H1 (cell line): Measurements from ENCODE around the gene SLX9. TPM values are rescaled to one million over a fixed set of nuclear protein-coding genes. Genes with fewer than 3 reads are reported as not detected.

Experiments used
- CHD2 ChIP-seq: IDR thresholded peaks from 2 replicates; pipeline ENCODE4 v1.6.1; 2012; ENCODE audit warnings: low read length, improper control_type of control experiment
- KDM4A ChIP-seq: IDR thresholded peaks from one replicate; pipeline ENCODE4 v1.7.1; 2012; ENCODE audit warnings: low read depth, mild to moderate bottlenecking, moderate library complexity, low read length, inconsistent platforms; ENCODE audit not compliant: severe bottlenecking
- NRF1 ChIP-seq: IDR thresholded peaks from 2 replicates; pipeline ENCODE4 v1.6.1; 2011; ENCODE audit warnings: mild to moderate bottlenecking, low read depth, low read length, improper control_type of control experiment
- SIN3A ChIP-seq, 2 experiments: IDR thresholded peaks in 1 of 2; conservative IDR thresholded peaks in 1 of 2; 2 replicates each; pipeline ENCODE4 v1.6.1; 2011 to 2012; ENCODE audit warnings: low read length in 2 of 2, improper control_type of control experiment in 1 of 2, low read depth in 1 of 2, mild to moderate bottlenecking in 1 of 2
- SIX5 ChIP-seq: IDR thresholded peaks from 2 replicates; pipeline ENCODE4 v1.6.1; 2011; ENCODE audit warnings: mild to moderate bottlenecking, low read depth, low read length
- SRF ChIP-seq: IDR thresholded peaks from 2 replicates; pipeline ENCODE4 v1.6.1; 2011; ENCODE audit warnings: mild to moderate bottlenecking, low read depth, low read length, moderate library complexity
- USF2 ChIP-seq: IDR thresholded peaks from 2 replicates; pipeline ENCODE4 v1.6.1; 2011; ENCODE audit warnings: low read length, improper control_type of control experiment
- polyA plus RNA-seq, 7 experiments: library from polyadenylated mRNA; depleted of rRNA in 3 of 7; stranded (reverse) in 5 of 7; unstranded in 2 of 7; fragments of >200 nt in 5 of 7; fragments of 200-250 nt in 2 of 7; gene quantifications; 1 replicate in 5 of 7; 2 replicates in 1 of 7; 4 replicates in 1 of 7; pipeline versions ENCODE4 v1.2.1 to v1.2.3, GENCODE V29; 2011 to 2013; ENCODE audit warnings: missing spikeins in 2 of 7, mixed read lengths in 2 of 7
- total RNA-seq: library from RNA; stranded (reverse); fragmentation: NEBNext Ultra II Directional; extraction: Animal tissue kit (Norgen Biotek cat#: 25700); gene quantifications from 2 replicates; pipeline ENCODE4 v1.2.1, GENCODE V29; 2021
- TF ChIP-seq, protein P1 (sequence below): fragments of 300-600 bp; sonication (generic); IDR thresholded peaks from 2 replicates; pipeline ENCODE4 v1.7.1; 2012; ENCODE audit warnings: low read length, moderate library complexity, mild to moderate bottlenecking, inconsistent platforms; ENCODE audit not compliant: insufficient replicate concordance
- TF ChIP-seq, protein P2 (sequence below): IDR thresholded peaks from 2 replicates; pipeline ENCODE4 v1.6.1; 2011; ENCODE audit warnings: low read depth, mild to moderate bottlenecking, low read length; ENCODE audit not compliant: insufficient read depth

Gene SLX9
- total and polyA plus RNA-seq, 2 of the 8 experiments (the other 6 are each of a cell fraction or from before 2014, with no cell fraction given) = 17.7 to 57.3 TPM

GRCh38 chr21:44917446-44918106 lies 22.3 kb upstream of the SLX9 start (continued):
- TF ChIP-seq, protein P1, sequence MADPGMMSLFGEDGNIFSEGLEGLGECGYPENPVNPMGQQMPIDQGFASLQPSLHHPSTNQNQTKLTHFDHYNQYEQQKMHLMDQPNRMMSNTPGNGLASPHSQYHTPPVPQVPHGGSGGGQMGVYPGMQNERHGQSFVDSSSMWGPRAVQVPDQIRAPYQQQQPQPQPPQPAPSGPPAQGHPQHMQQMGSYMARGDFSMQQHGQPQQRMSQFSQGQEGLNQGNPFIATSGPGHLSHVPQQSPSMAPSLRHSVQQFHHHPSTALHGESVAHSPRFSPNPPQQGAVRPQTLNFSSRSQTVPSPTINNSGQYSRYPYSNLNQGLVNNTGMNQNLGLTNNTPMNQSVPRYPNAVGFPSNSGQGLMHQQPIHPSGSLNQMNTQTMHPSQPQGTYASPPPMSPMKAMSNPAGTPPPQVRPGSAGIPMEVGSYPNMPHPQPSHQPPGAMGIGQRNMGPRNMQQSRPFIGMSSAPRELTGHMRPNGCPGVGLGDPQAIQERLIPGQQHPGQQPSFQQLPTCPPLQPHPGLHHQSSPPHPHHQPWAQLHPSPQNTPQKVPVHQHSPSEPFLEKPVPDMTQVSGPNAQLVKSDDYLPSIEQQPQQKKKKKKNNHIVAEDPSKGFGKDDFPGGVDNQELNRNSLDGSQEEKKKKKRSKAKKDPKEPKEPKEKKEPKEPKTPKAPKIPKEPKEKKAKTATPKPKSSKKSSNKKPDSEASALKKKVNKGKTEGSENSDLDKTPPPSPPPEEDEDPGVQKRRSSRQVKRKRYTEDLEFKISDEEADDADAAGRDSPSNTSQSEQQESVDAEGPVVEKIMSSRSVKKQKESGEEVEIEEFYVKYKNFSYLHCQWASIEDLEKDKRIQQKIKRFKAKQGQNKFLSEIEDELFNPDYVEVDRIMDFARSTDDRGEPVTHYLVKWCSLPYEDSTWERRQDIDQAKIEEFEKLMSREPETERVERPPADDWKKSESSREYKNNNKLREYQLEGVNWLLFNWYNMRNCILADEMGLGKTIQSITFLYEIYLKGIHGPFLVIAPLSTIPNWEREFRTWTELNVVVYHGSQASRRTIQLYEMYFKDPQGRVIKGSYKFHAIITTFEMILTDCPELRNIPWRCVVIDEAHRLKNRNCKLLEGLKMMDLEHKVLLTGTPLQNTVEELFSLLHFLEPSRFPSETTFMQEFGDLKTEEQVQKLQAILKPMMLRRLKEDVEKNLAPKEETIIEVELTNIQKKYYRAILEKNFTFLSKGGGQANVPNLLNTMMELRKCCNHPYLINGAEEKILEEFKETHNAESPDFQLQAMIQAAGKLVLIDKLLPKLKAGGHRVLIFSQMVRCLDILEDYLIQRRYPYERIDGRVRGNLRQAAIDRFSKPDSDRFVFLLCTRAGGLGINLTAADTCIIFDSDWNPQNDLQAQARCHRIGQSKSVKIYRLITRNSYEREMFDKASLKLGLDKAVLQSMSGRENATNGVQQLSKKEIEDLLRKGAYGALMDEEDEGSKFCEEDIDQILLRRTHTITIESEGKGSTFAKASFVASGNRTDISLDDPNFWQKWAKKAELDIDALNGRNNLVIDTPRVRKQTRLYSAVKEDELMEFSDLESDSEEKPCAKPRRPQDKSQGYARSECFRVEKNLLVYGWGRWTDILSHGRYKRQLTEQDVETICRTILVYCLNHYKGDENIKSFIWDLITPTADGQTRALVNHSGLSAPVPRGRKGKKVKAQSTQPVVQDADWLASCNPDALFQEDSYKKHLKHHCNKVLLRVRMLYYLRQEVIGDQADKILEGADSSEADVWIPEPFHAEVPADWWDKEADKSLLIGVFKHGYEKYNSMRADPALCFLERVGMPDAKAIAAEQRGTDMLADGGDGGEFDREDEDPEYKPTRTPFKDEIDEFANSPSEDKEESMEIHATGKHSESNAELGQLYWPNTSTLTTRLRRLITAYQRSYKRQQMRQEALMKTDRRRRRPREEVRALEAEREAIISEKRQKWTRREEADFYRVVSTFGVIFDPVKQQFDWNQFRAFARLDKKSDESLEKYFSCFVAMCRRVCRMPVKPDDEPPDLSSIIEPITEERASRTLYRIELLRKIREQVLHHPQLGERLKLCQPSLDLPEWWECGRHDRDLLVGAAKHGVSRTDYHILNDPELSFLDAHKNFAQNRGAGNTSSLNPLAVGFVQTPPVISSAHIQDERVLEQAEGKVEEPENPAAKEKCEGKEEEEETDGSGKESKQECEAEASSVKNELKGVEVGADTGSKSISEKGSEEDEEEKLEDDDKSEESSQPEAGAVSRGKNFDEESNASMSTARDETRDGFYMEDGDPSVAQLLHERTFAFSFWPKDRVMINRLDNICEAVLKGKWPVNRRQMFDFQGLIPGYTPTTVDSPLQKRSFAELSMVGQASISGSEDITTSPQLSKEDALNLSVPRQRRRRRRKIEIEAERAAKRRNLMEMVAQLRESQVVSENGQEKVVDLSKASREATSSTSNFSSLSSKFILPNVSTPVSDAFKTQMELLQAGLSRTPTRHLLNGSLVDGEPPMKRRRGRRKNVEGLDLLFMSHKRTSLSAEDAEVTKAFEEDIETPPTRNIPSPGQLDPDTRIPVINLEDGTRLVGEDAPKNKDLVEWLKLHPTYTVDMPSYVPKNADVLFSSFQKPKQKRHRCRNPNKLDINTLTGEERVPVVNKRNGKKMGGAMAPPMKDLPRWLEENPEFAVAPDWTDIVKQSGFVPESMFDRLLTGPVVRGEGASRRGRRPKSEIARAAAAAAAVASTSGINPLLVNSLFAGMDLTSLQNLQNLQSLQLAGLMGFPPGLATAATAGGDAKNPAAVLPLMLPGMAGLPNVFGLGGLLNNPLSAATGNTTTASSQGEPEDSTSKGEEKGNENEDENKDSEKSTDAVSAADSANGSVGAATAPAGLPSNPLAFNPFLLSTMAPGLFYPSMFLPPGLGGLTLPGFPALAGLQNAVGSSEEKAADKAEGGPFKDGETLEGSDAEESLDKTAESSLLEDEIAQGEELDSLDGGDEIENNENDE = no peak
- TF ChIP-seq USF2 (no peak), SRF (no peak), KDM4A (no peak), SIX5 (no peak), NRF1 (no peak), SIN3A (conservative IDR thresholded peaks at IDR 0.05 in 1 of 2, IDR thresholded peaks at IDR 0.05 in 1 of 2; ENCODE audit: low read depth in 1 of 2, low read length in 2 of 2) (no peak), CHD2 (no peak)
- TF ChIP-seq, protein P2, sequence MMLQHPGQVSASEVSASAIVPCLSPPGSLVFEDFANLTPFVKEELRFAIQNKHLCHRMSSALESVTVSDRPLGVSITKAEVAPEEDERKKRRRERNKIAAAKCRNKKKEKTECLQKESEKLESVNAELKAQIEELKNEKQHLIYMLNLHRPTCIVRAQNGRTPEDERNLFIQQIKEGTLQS = no peak
